Measurements from ENCODE around the gene TBC1D32. TPM values are rescaled to one million over a fixed set of nuclear protein-coding genes. Genes with fewer than 3 reads are reported as not detected.
"Not testable (repeated sequence)": the region's sequence is repeated elsewhere in the genome, so short reads cannot be mapped to it uniquely, and the experiment has no call there.

The TBC1D32 gene
- total RNA-seq, 2 experiments from 2014 or later = 4.2 to 4.7 TPM

DNA sequence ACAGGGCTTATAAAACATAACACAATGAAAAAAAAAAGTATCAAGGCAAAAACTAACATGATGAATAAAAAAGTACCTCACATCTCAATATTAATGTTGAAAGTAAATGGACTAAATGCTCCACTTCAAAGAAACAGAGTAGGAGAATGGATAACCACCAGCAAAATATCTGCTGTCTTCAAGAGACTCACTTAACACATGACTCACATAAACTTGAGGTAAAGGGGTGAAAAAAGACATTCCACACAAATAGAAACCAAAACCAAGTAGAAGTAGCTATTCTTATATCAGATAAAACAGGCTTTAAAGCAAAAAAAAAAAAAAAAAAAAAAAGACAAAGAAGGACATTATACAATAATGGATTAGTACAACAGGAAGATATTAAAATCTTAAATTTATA, 86.9 kb downstream of the TBC1D32 start:
- CTCF ChIA-PET = no interaction called here

DNA sequence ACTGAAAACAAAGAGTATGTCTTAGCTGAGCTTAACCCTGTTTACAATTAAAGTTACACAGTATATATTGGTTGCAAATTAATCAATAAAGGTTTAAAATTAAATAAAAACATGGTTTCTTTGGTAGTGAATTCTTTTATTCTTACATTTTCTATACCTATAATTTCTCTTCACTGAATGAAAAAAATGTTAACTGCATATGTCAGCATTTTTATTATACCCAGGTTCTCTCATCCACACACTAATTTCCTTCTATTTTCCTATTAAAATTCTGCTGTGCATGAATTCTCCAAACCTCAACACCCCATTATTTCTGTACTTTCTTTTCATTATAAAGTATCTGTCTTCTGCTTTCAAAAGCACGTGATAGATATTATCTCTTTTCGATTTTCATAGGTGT, 91.9 kb downstream of the TBC1D32 start:
- POLR2A ChIA-PET = no interaction called here
- CTCF ChIA-PET = no interaction called here

More for the DNA sequence above, 86.9 kb downstream of the TBC1D32 start:
- POLR2A ChIA-PET = no interaction called here

DNA sequence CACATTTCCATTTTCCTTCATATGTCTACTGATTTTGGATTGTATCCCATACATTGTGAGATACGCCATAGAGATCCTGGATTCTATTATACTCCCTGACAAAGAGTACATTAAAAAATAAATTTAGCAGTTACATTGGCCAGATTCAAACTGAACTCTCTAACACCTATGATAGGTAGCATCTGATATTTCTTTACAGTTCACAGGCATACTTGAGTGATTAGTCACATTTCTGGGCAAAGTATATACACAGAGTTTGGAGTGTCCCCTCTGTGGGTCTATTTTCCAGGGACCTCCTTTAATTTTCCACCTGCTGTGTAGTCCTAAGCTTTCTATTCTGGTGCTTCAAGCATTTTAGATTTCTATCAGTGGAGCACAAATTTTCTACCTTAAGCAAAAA, 96.4 kb downstream of the TBC1D32 start:
- CTCF ChIA-PET = no interaction called here
- POLR2A ChIA-PET = no interaction called here

DNA sequence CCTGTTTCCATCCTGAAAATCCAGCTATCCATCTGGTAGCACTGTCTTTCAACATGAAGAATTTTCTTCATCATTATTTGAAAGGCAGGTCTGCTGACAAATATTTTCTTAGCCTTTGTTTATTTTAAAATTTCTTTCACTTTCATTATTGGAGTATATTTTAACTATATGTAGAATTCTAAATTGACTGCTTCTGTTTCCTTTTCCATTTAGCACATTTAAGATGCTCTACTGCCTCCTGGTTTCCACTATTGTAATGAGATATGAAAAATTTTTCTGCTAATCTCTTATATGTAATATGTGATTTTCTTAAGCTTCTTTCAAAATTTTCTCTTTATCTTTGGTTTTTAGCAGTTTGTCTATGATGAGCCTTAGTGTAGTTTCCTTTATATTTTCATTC, 97.3 kb downstream of the TBC1D32 start:
- ChIA-PET POLR2A (no interaction called here), CTCF (no interaction called here)

DNA sequence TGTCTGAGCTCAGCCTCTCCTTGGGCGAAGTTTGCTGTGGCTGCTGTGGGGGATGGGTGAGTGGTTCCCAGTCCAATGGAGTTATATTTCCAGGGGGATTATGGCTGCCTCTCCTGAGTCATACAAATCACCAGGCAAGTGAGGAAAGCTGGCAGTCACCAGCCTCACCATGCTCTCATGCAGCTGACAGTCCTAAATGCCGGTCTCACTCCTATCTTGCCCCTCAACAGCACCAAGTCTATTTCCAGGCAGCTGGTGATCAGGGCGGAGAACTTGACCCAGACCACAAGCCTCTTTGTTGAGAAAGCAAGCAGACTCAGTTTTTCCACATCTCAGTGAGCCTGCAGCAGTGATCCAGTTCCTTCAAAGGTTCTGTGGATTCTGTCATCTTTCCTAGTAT, 98.9 kb downstream of the TBC1D32 start:
- ChIA-PET CTCF (no interaction called here), POLR2A (no interaction called here)

DNA sequence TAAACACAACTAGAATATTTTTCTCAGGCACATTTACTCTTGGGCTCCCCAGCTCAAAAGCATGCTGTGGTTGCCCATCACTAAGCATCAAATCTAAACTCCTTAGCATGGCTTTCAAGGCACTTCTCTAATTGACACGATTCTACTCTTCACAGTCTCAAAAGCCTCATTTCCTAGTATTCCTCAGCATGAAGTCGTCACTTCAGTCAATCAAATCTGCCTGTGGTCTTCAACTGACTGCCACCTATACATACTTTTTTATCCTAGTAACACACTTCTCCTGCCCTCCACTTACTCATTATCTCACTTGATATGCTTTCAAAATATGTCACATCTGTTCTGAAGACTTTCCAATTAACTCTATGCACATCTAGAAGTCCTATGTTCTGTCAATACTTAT, 110.3 kb downstream of the TBC1D32 start:
- ChIA-PET CTCF (no interaction called here), POLR2A (no interaction called here)

DNA sequence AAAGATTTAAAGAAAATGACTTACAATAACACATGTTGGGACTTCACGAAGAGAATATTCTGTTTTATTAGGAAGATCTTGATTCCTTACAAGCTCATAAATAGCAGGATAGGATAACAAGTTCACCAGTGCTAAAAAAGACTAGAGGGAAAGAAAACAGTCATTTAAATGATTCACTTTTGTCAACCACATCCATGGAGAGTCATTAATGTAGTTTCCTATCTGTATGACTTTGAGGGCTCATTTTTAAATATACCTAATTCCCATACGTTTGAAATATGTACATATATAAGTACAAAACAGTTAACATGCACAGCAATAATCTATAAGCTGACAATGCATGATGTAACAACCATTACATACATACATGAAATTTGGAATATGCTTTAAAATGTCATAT, 111.1 kb downstream of the TBC1D32 start:
- CTCF ChIA-PET = no interaction called here
- POLR2A ChIA-PET = no interaction called here

DNA sequence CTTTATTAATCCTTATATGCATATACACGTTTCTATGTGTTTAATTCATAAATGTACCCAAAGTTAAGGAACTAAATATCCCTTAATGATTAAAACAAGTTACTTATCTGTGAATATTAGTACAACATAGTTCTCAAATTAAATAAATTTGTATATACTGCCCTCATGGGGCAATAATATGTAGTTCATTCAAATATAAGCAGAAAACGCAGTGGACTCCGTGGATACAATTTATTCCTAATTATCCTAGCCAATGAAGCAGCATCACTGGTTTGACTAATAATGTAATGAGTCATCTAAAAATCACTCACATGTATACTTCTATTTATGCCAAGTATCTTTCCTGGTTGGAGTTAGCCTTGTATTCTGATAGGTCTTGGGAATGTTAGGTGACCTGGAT, 111.6 kb downstream of the TBC1D32 start:
- ChIA-PET POLR2A (no interaction called here), CTCF (no interaction called here)

DNA sequence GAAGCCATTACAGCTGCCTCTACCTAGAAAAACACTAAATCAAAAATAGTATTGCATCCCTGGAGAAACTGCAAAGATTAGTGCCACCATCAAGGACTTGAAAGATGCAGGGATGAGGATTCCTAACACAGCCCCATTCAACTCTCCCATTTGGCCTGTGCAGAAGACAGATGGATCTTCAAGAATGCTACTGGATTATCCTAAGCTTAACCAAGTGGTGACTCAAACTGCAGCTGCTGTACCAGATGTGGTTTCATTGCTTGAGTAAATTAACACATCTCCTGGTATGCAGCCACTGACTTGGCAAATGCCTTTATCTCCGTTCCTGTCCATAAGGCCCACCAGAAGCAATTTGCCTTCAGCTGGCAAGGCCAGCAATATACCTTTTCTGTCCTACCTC, 117.4 kb downstream of the TBC1D32 start:
- POLR2A ChIA-PET = no interaction called here
- CTCF ChIA-PET = no interaction called here

DNA sequence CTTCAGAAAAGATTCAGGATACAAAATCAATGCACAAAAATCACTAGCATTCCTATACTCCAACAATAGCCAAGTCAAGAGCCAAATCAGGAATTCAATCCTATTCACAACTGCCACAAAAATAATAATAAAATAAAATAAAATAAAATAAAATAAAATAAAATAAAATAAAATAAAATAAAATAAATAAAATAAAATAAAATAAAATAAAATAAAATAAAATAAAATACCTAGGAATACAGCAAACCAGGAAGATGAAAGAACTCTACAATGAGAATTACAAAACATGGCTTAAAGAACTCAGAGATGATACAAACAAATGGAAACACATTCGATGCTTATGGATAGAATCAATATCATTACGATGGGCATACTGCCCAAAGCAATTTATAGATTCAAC, 120.9 kb downstream of the TBC1D32 start:
- POLR2A ChIA-PET, CTCF ChIA-PET: not testable (repeated sequence)

DNA sequence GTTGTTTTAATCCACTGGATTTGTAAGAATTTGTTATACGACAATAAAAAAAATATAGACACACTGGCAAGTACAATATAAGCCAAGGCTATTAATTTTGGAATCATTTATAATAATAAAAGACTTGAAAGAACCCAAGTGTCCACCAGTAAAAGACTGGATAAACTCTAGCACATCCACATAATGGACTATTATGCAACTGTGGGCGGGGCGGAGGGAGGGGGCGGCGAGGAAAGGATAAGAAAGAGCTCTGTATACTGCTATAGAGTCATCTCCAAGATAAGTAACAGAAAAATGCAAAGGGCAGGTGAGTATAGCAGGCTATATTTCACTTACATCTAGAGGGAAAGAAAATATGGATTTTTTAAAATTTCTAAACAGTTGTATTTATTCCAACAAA, 123.3 kb downstream of the TBC1D32 start:
- CTCF ChIA-PET = no interaction called here
- POLR2A ChIA-PET = no interaction called here

DNA sequence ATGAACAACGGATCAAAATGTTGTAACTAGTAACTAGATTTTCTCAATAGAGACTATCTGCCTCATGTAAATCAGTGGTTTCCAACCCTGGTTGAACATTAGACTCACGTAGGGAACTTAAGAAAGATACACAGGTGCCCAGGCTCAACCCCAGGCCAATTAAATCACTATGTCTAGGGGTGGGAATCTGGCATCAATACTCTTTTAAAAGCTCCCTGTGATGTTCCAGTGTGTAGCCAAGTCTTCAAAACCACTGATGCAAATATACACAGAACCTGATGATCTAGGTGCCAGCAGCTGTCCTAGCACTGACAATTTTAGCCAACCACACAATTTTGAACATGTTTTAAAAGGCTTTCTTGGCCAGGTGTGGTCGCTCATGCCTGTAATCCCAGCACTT, 128.7 kb downstream of the TBC1D32 start:
- ChIA-PET POLR2A (no interaction called here), CTCF (no interaction called here)

DNA sequence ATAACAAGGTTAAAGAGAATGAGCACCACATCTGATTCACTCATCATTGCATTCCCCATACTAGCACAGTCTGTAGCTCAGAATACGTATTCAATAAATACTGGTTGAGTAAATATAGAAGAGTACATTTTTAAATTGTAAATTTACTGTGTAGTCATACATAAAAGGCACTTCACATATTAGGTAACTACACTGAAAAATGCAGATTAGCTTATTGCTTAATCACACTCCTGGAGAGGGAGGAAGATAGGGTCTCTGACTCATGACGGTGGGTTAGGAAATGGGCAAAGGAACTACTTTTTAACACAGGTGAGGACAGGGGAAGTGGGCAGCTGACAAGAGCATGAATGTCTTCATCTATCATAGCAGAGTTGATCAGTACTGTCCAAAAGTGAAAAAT, 133.2 kb downstream of the TBC1D32 start:
- CTCF ChIA-PET = no interaction called here
- POLR2A ChIA-PET = no interaction called here

DNA sequence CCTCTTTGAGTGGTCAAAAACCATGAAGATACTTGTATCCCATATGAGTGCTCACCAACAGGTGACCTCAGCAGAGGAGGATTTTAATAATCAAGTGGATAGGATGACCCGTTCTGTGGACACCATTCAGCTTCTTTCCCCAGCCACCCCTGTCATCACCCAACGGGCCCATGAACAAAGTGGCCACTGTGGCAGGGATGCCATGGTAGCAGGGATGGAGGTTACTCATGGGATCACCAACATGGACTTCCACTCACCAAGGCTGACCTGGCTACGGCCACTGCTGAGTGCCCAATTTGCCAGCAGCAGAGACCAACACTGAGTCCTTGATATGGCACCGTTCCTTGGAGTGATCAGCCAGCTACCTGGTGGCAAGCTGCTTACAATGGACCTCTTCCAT, 138.2 kb downstream of the TBC1D32 start:
- POLR2A ChIA-PET, CTCF ChIA-PET: not testable (repeated sequence)

DNA sequence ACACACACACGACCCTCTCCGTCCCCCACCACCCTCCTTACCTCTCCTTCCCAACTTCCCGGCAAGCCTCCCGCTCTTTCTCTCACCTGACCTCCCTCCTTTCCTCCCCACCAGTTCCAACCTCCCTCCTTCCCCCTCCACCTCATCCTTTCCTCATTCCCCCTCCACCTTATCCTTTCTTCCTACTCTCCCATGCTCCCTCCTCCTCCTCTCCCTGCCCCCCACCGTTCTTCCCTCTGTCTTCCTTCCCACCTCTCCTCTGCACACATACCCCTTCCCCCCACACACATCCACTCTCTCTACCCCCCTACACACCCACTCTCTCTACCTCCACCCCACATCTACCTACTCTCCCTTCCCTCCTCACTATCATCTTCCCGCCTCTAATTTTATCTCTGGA, 144.2 kb downstream of the TBC1D32 start:
- ChIA-PET CTCF (no interaction called here), POLR2A (no interaction called here)

DNA sequence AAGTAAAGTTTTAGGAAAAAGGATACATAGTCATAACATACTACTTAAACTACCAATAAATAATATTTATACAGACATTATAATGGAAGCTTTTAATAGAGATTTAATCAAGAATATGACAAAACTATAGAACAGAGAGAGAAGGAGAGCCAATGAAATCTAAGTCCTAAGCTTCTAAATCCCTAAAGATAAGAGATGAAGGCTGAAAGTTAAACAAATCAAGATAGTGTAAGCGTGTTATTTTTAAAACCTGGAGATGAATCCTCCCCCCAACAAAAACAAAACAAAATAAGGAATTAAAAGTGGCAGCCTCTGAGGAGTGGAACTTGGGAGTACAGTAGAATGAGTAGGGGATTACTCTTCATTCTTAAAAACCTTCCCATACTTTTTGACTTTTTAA, 145.9 kb downstream of the TBC1D32 start:
- ChIA-PET CTCF (no interaction called here), POLR2A (no interaction called here)

DNA sequence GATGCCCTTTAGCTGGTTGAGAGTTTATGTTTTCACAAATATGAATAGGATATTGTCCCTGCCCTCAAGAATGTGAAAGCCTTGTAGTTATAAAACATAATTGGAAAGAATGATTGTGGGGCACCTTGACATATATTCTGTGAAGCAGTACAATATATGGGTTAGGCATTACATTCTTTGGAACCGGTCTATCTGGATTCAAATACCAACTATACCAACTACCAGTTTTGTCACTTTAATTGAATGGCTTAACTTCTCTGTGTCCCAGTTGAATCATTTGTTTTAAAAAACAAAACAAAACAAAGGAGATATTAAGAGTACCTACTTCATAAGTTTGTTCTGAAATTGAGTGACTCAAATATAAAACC, 146.5 kb downstream of the TBC1D32 start:
- ChIA-PET CTCF (interaction anchor here (0.6 kb wide), 2 partner anchors 67 to 492 kb away, joined by 3 to 4 read pairs; no protein-coding TSS in a partner anchor), POLR2A (no interaction called here)

DNA sequence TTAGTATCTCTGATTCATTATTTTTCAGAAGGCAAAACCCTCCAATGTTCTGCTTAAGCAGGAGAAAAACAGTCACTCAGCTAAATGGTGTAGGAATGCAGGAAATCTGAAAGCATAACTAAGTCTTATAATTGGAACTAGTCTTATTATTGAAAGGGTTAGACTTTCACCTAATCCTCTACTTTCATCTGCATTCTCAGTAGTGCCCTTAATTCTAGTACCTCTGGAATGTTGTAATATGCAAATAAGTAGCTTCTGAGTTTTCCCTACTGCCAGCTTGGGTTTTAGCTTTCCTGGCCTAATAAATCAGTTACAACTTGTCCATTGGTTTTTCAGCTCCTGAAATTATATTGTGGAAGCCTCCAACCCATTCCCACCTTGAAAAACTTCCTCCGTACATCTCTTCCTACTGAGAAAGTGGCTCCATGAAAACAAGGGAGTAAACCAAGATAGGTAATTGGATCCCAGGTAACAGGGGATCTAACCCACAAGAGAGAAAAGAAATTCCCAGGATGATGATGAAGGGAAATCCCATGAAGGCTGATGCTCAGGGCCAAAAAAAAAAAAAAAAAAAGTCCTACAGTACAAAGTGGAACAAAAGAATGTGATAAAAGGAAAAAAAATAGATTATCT, 147.0 kb downstream of the TBC1D32 start:
- ChIA-PET POLR2A (no interaction called here), CTCF (interaction anchor here (0.6 kb wide), 2 partner anchors 67 to 493 kb away, joined by 3 to 4 read pairs; no protein-coding TSS in a partner anchor)

DNA sequence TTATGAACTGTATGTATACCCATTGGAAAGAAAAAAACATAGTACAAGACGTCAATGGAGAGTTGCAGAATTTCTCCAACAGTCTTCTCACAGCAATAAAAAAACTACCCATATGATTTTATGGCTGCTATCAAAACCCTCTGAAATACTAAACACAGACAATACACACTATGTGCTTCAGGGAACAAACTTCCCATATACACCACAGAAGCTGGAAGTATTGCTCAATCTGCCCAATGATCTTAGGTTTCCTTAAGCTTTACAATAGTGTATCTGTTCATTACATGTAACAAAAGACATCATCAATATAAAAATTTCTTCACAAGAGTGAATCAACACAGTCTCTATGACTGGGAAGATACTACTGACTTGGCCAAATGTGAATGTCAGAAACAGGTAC, 150.5 kb downstream of the TBC1D32 start:
- CTCF ChIA-PET = no interaction called here
- POLR2A ChIA-PET = interaction anchor here (0.6 kb wide), 1 partner anchor 279 kb away, joined by 3 read pairs; no protein-coding TSS in a partner anchor

DNA sequence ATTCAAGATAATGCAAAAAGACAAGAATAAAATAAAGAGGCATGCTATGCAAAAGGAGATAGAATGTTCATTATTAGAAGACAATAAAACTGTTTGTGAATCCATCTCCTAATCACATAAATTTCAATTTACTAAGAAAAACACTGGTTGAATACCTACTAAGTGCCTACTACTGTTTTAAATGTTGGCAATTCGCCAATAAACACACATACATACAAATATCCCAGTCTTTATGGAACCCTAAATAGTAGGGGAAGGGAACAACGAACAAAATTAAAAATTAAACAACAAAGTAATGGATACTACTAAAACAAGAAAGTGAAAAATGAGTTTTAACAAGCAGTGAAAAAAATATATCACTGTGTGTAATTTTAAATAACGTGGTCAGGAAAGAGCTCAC, 158.5 kb downstream of the TBC1D32 start:
- CTCF ChIA-PET = no interaction called here

DNA sequence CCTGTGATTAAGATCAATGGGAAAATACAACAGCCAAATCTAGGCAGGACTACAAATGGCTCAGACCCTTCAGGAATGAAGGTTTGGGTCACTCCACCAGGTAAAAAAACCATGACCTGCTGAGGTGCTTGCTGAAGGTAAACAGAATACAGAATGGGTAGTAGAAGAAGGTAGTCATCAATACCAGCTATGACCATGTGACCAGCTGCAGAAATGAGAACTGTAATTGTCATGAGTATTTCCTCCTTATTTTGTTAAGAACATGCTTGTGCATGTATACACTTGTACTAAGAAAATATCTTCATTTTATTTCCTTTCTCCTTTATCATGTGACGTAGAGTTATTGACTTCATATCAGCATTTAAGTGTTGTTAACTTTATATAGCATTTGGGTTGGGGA, 161.8 kb downstream of the TBC1D32 start:
- POLR2A ChIA-PET, CTCF ChIA-PET: not testable (repeated sequence)

More for the DNA sequence above, 158.5 kb downstream of the TBC1D32 start:
- POLR2A ChIA-PET = no interaction called here

DNA sequence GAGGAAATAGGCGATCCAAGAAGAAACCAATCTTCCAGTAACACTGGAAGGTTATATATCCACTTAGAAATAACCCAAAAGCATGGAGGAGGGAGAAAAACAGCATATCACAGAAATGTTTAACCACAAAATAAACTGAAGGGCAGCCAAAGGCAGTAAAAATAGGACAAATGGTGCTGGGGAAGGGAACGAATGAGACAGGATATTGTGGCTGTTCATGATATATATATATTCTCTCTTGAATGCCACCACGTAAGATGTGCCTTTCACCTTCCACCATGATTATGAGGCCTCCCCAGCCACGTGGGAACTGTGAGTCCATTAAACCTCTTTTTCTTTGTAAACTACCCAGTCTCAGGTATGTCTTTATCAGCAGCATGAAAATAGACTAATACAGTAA, 162.4 kb downstream of the TBC1D32 start:
- ChIA-PET POLR2A (no interaction called here), CTCF (no interaction called here)

DNA sequence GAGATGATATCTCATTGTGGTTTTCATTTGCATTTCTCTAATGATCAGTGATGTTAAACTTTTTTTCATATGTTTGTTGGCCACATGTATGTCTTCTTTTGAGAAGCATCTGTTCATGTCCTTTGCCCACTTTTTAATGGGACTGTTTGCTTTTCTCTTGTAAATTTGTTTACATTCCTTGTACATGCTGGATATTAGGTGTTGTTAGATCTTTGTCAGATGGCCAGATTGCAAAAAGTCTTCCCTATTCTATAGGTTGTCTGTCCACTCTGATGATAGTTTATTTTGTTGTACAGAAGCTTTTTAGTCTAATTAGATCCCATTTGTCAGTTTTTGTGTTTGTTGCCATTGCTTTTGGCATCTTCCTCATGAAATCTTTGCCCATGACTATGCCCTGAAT, 172.4 kb downstream of the TBC1D32 start:
- POLR2A ChIA-PET = no interaction called here
- CTCF ChIA-PET = no interaction called here

Data from activated CD8-positive, alpha-beta memory T cell treated with anti-CD3 and anti-CD28 coated beads for 36 hours (primary cell).